H9 (cell line): ENCODE results near the gene UGT1A3. TPM values are rescaled to one million over a fixed set of nuclear protein-coding genes. Genes with fewer than 3 reads are reported as not detected.

Experiments used
- DNase-seq: peaks from one replicate; pipeline ENCODE4 v3.0.0-alpha.2; 2017
- H2AFZ ChIP-seq: one replicate; pipeline ENCODE4 v1.6.1; 2013; ENCODE audit warnings: mild to moderate bottlenecking, low read length, control low read depth, moderate library complexity
- H2AK5ac ChIP-seq: 2 replicates; pipeline ENCODE4 v1.6.1; 2013; ENCODE audit warnings: low read length, control low read depth, mixed read lengths; ENCODE audit not compliant: insufficient read length
- H2BK120ac ChIP-seq: one replicate; pipeline ENCODE4 v1.6.1; 2013; ENCODE audit warnings: low read depth, mild to moderate bottlenecking, low read length, control low read depth, inconsistent platforms; ENCODE audit not compliant: poor library complexity, severe bottlenecking
- H2BK12ac ChIP-seq: 2 replicates; pipeline ENCODE4 v1.6.1; 2013; ENCODE audit warnings: low read length, control low read depth, mixed read lengths, low read depth; ENCODE audit not compliant: insufficient read length
- H2BK15ac ChIP-seq: 2 replicates; pipeline ENCODE4 v1.6.1; 2013; ENCODE audit warnings: low read depth, low read length, control low read depth
- H2BK20ac ChIP-seq: one replicate; pipeline ENCODE4 v1.6.1; 2013; ENCODE audit warnings: low read depth, mild to moderate bottlenecking, low read length, control low read depth, inconsistent platforms; ENCODE audit not compliant: poor library complexity, severe bottlenecking
- H2BK5ac ChIP-seq: 2 replicates; pipeline ENCODE4 v1.6.1; 2013; ENCODE audit warnings: low read length, control low read depth, mixed read lengths; ENCODE audit not compliant: insufficient read length
- H3K14ac ChIP-seq: 2 replicates; pipeline ENCODE4 v1.6.1; 2013; ENCODE audit warnings: low read length, control low read depth; ENCODE audit not compliant: insufficient read depth
- H3K18ac ChIP-seq: 2 replicates; pipeline ENCODE4 v1.6.1; 2013; ENCODE audit warnings: low read depth, mild to moderate bottlenecking, mixed read lengths, low read length, control low read depth; ENCODE audit not compliant: insufficient read length
- H3K23ac ChIP-seq: 2 replicates; pipeline ENCODE4 v1.6.1; 2013; ENCODE audit warnings: low read length, control low read depth, mixed read lengths, low read depth; ENCODE audit not compliant: insufficient read length
- H3K23me2 ChIP-seq: 2 replicates; pipeline ENCODE4 v1.6.1; 2013; ENCODE audit warnings: low read depth, mild to moderate bottlenecking, mixed read lengths, low read length, control low read depth; ENCODE audit not compliant: insufficient read length, poor library complexity, severe bottlenecking
- H3K27ac ChIP-seq: 2 replicates; pipeline ENCODE4 v1.5.1; 2013; ENCODE audit warnings: low read length, control low read depth, mixed read lengths, low read depth; ENCODE audit not compliant: insufficient read length
- H3K27me3 ChIP-seq: 2 replicates; pipeline ENCODE4 v1.6.1; 2013; ENCODE audit warnings: low read length, control low read depth, inconsistent platforms; ENCODE audit not compliant: insufficient read depth
- H3K4ac ChIP-seq: 2 replicates; pipeline ENCODE4 v1.6.1; 2013; ENCODE audit warnings: low read depth, mild to moderate bottlenecking, control low read depth, inconsistent platforms, low read length, moderate library complexity
- H3K4me1 ChIP-seq: 2 replicates; pipeline ENCODE4 v1.6.1; 2013; ENCODE audit warnings: low read length, control low read depth, inconsistent platforms; ENCODE audit not compliant: insufficient read depth
- H3K4me2 ChIP-seq: 2 replicates; pipeline ENCODE4 v1.6.1; 2013; ENCODE audit warnings: low read length, control low read depth, mixed read lengths; ENCODE audit not compliant: insufficient read length, insufficient read depth
- H3K56ac ChIP-seq: 2 replicates; pipeline ENCODE4 v1.6.1; 2013; ENCODE audit warnings: low read depth, mild to moderate bottlenecking, mixed read lengths, low read length, control low read depth; ENCODE audit not compliant: insufficient read length
- H3K79me1 ChIP-seq: 2 replicates; pipeline ENCODE4 v1.6.1; 2013; ENCODE audit warnings: low read depth, mild to moderate bottlenecking, moderate library complexity, low read length, control low read depth, inconsistent platforms; ENCODE audit not compliant: insufficient read depth, poor library complexity, severe bottlenecking
- H3K79me2 ChIP-seq: 2 replicates; pipeline ENCODE4 v1.6.1; 2013; ENCODE audit warnings: low read length, control low read depth, inconsistent platforms; ENCODE audit not compliant: insufficient read depth
- H3K9ac ChIP-seq: 2 replicates; pipeline ENCODE4 v1.6.1; 2013; ENCODE audit warnings: low read length, control low read depth, mixed read lengths; ENCODE audit not compliant: insufficient read length; ENCODE audit errors: extremely low read depth
- H3K9me3 ChIP-seq: one replicate; pipeline ENCODE4 v1.6.1; 2013; ENCODE audit warnings: low read depth, low read length, inconsistent platforms; ENCODE audit not compliant: control insufficient read depth
- H3T11ph ChIP-seq: one replicate; pipeline ENCODE4 v1.6.1; 2013; ENCODE audit warnings: mild to moderate bottlenecking, low read length, control low read depth, inconsistent platforms
- H4K20me1 ChIP-seq: one replicate; pipeline ENCODE4 v1.6.1; 2013; ENCODE audit not compliant: control insufficient read depth, insufficient read length, insufficient read depth
- H4K5ac ChIP-seq: 2 replicates; pipeline ENCODE4 v1.6.1; 2013; ENCODE audit warnings: low read depth, mild to moderate bottlenecking, mixed read lengths, low read length, control low read depth; ENCODE audit not compliant: insufficient read length
- H4K8ac ChIP-seq: replicated peaks from 2 replicates; pipeline ENCODE4 v1.6.1; 2013; ENCODE audit warnings: low read length, control low read depth, mixed read lengths, low read depth; ENCODE audit not compliant: insufficient read length
- H4K91ac ChIP-seq: 2 replicates; pipeline ENCODE4 v1.6.1; 2013; ENCODE audit warnings: low read depth, mild to moderate bottlenecking, moderate library complexity, mixed read lengths, low read length, control low read depth; ENCODE audit not compliant: insufficient read length
- H3K27ac Mint-ChIP-seq, 3 experiments: 2 replicates in 2 of 3; 3 replicates in 1 of 3; pipeline ENCODE4 v1.8.0; 2020 to 2021; ENCODE audit warnings: mixed read lengths in 3 of 3, mild to moderate bottlenecking in 1 of 3, moderate library complexity in 1 of 3
- H3K27me3 Mint-ChIP-seq: 2 replicates; pipeline ENCODE4 v1.8.0; 2021; ENCODE audit warnings: low read depth, mild to moderate bottlenecking, moderate library complexity, mixed read lengths
- H3K36me3 Mint-ChIP-seq, 3 experiments: 2 replicates in 2 of 3; 3 replicates in 1 of 3; pipeline ENCODE4 v1.8.0; 2020 to 2021; ENCODE audit warnings: low read depth in 3 of 3, mixed read lengths in 3 of 3; ENCODE audit not compliant: insufficient read depth in 1 of 3
- H3K4me1 Mint-ChIP-seq, 2 experiments: 2 replicates each; pipeline ENCODE4 v1.8.0; 2020; ENCODE audit warnings: mixed read lengths in 2 of 2
- H3K4me3 Mint-ChIP-seq, 2 experiments: 2 replicates in 1 of 2; 3 replicates in 1 of 2; pipeline ENCODE4 v1.8.0; 2020 to 2021; ENCODE audit warnings: mild to moderate bottlenecking in 2 of 2, mixed read lengths in 2 of 2, moderate library complexity in 1 of 2
- H3K9me3 Mint-ChIP-seq, 2 experiments: 2 replicates in 1 of 2; 3 replicates in 1 of 2; pipeline ENCODE4 v1.8.0; 2020; ENCODE audit warnings: mild to moderate bottlenecking in 2 of 2, mixed read lengths in 2 of 2, moderate library complexity in 1 of 2
- WGBS: extraction: QIAGEN DNeasy Blood & Tissue Kit; methylation state at CpG from one replicate; pipeline ENCODE4 v1.1.7; 2013; ENCODE audit warnings: missing lambda C conversion rate, low lambda C conversion rate, mixed read lengths; ENCODE audit not compliant: insufficient read length; ENCODE audit errors: extremely low coverage; 5-methylcytosine and 5-hydroxymethylcytosine counted together
- total RNA-seq: library from RNA; stranded (reverse); gene quantifications from 2 replicates; pipeline ENCODE4 v1.2.1, GENCODE V29; 2021
- TF ChIP-seq, protein P1 (sequence below): fragments of 200-600 bp; sonication (generic); conservative IDR thresholded peaks from 3 replicates; pipeline ENCODE4 v1.8.0; 2021; ENCODE audit warnings: antibody characterized with exemption, mild to moderate bottlenecking

UGT1A3 gene
- total RNA-seq, 1 experiment from 2014 or later, result not detected

DNA sequence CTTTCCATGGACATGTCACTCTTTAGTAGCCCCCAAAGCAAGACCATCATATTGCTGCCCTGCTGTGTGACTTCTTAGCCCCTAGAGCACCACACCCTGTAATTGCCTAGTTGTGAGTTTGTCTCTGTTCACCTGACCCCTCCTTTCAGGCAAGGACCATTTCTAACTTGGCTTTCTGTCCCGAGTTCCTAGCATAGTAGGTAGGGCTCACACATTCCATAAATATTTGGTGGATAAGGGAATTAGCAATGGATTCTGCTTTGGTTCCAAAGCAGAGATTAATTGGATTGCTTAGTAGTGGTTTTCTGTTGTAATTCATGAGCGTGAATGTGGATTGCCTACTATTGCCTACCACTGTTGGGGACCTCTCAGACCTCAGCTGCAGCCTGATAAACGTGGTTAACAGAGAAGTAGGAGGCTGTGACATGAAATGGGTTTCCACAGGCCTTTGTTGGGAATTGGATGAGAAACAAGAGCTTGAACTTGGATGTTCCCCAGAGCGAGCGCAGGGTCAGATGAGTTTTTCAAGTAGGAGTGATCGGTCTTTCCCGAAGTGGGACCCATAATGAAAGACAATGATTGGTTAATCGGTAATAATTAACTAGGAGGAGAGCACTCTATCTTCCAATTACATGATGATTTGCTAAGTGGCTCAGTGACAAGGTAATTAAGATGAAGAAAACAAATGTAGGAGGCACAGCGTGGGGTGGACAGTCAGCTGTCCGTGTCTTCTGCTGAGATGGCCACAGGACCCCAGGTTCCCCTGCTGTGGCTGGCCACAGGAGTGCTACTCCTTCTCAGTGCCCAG lies 17.8 kb downstream of the UGT1A3 start:
- Histone ChIP-seq H2BK120ac (no peak overlapping the region), H3K4me2 (no peak overlapping the region), H4K20me1 (no peaks in the 10 kb centered on the region), H3T11ph (no peak overlapping the region), H3K9ac (no peak overlapping the region), H3K23me2 (no peaks in the 10 kb centered on the region), H3K18ac (no peak overlapping the region), H3K14ac (no peak overlapping the region), H2AK5ac (no peak overlapping the region), H4K8ac (no peak overlapping the region), H2BK15ac (no peak overlapping the region), H3K4ac (no peak overlapping the region), H2BK12ac (no peak overlapping the region), H3K23ac (no peak overlapping the region), H3K27me3 (no peaks in the 10 kb centered on the region), H3K4me1 (no peaks in the 10 kb centered on the region), H3K79me1 (no peaks in the 10 kb centered on the region), H3K9me3 (no peaks in the 10 kb centered on the region), H4K91ac (no peak overlapping the region), H4K5ac (no peak overlapping the region), H2BK5ac (no peak overlapping the region), H3K27ac (no peak overlapping the region), H2AFZ (no peak overlapping the region), H3K56ac (no peak overlapping the region), H2BK20ac (no peak overlapping the region), H3K79me2 (no peaks in the 10 kb centered on the region)
- DNase-seq, result no peak
- Mint-ChIP-seq H3K4me1 (no peaks in the 10 kb centered on the region), H3K4me3 (no peak overlapping the region), H3K27me3 (peaks cover 12% of the 10 kb centered on the region), H3K9me3 (peaks cover 35 to 42% of the 10 kb centered on the region in 2 experiments), H3K27ac (no peak overlapping the region), H3K36me3 (peaks cover 7 to 14% (median 8%) of the 10 kb centered on the region in 3 experiments; a peak in 5 of 7 replicates)
- no CpG with 5 or more reads among the region's 10 CpGs for WGBS
- TF ChIP-seq, protein P1, sequence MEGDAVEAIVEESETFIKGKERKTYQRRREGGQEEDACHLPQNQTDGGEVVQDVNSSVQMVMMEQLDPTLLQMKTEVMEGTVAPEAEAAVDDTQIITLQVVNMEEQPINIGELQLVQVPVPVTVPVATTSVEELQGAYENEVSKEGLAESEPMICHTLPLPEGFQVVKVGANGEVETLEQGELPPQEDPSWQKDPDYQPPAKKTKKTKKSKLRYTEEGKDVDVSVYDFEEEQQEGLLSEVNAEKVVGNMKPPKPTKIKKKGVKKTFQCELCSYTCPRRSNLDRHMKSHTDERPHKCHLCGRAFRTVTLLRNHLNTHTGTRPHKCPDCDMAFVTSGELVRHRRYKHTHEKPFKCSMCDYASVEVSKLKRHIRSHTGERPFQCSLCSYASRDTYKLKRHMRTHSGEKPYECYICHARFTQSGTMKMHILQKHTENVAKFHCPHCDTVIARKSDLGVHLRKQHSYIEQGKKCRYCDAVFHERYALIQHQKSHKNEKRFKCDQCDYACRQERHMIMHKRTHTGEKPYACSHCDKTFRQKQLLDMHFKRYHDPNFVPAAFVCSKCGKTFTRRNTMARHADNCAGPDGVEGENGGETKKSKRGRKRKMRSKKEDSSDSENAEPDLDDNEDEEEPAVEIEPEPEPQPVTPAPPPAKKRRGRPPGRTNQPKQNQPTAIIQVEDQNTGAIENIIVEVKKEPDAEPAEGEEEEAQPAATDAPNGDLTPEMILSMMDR, result no peak
